ENCODE results near the gene CD44.

Gene CD44

DNA sequence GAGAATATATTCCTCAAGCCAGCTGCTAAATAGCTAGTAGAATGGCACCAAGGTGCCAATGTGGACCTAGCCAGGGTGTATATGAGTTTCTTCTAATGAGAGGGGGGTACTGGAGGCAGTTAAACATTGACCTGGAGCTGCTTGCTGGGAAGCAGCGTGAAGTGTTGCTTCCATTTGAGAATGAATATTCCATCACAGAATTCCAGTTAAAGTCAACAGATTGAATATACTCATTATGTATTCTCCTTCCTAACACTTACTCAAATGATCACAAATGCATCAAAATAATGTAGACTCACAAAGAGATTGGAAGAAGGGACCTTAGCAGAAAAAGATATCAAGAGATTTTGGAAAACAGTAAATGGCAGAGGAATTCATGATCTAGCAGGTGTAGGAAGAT, 102.1 kb downstream of the CD44 start:
- no peak for DNase-seq

DNA sequence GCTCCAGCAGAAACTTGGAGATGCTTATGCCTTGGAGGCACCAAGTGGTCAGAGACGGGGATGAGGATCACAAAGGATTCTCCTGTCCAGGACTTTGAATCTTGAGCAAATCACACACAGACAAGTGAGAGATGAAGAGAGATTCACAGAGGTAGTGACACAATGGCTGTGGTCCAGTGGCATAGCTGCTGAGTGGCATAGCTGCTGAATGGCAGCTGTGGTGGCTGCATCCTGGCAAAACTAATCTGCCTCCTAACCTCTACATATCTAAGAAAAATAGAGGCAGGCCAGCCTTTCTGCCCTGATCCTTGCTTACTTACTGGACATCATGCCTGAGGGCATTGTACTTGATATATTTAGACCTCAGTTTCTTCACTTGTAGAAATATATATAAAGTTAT, 102.6 kb downstream of the CD44 start:
- DNase-seq: no peak

DNA sequence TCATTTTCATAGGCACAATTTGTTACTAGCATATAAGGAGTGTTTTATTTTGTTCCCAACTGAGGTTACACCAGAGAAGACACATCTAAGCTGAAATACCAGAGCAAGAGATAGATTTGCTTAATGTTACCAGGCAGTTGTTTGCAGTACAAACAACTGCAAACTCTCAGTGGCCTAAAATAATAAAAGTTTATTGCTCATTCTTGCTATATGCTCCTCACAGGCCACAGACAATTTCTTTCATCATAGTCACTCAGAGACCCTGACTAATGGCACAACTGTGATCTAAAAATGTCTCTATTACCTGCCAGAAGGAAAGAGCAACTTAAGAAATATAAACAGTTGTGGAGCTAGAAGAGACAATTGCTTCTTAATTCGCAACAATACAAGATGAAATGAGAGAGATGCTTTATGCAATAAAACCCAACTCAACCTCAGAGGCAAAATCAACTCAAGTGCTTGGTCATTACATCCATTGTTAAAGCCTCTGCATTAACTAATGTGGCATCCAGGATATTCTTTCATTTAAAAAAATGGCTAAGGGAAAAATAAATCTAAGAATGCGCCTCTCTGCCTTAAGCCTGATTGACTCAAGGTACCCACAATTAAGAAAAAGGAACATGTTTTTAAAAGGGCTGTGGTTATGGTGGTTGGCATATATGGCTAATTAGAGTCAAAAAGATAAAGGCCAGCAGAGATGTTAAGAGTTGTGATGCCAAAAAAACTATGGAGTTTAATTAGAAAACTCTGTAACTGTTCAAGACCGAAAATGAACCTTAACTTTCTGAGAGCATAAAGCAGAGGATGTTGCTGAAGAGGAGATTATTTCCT, 103.7 kb downstream of the CD44 start:
- no peak for DNase-seq

DNA sequence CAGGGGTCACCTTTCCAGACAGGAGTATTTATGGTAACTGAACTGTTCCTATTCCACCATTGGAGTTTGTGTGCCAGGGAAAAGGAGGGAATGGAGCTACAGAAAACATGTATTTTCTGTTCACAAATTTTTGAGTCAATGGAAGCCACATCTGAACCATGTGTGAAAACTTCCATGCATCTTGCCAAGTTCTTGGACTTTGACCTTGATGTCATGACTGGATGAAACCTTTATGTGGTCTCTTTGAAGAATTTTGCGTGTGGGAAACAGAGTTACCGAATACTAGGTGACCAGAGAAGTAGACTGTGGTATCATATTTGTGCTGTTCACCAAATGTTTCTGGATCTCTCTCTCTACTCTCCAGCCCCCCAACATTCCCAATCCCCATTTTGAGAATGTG, 104.8 kb downstream of the CD44 start:
- no peak for DNase-seq

DNA sequence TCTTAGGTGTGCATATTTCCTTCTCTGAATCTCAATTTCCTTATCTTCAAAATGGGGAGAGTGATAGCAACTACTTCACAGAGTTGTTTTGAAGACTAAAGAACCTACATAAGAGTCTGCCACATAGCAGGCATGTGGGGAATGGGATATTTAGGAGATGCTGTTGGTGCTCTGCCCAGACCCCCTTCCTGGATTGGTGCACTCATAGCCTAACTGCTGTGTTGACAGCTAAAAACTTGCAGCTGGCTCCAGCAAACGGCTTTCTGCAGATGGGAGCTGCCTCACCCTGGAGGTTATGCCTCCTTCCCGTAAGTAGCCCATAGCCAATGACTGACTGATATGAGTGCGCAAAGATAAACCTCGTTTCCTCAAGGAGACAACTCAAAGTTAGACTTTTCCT, 106.1 kb downstream of the CD44 start:
- DNase-seq: no peak

DNA sequence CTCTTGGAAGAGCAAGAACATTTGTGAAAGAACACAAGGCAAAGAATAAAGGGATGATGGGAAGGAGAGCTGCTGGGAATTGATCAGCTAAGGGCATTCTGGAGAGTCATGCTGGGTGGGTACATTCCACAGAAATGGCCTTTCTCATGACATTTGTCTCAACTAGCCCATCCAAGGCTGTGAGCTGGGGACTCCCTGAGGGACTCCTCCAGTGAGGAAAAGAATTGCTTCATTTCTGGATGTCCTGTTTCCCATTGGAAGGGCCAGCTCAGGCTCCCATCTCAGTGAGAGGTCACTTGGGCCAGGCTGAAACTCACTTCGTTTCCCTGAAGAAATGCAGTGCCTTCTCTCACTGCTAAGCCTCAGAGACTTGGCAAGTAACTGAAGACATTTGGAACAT, 106.8 kb downstream of the CD44 start:
- no peak for DNase-seq

DNA sequence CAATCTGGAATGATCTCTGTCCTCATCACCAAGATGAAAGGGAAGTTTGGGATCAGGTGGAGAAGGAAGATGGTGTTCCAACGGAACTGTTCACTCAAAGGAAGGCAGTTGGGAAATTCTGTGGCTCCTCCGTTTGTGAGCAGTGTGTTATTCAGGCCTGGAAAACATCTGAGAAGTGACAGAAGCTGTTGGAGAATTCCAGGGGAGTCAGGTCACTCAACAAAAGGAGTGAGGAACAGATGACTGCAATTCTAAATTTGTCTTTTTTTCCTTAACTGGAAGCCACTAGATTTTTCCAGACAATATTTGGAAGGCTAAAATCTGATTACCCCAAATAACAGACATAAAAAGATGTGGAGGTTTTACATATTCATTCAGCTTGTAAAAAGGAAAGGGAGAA, 107.8 kb downstream of the CD44 start:
- no peak for DNase-seq

DNA sequence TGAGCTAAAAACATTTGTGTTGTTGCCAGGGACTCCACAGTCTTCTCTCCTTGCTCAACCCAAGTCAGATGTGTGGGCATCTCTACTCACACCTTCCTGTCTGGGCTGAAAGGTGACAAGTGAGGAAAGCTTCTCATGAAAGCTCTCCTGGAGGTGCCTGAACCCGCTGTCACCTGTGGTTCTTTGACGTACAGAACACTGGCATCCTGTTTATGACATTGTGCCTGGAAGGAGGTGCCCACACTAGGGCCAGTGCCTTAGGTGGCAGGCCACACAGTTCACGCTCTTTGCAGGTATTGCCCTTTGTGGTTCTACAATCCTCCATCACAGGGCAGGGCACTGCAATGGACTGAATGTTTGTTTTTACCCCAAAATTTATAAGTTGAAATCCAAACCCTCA, 108.5 kb downstream of the CD44 start:
- no peak for DNase-seq

DNA sequence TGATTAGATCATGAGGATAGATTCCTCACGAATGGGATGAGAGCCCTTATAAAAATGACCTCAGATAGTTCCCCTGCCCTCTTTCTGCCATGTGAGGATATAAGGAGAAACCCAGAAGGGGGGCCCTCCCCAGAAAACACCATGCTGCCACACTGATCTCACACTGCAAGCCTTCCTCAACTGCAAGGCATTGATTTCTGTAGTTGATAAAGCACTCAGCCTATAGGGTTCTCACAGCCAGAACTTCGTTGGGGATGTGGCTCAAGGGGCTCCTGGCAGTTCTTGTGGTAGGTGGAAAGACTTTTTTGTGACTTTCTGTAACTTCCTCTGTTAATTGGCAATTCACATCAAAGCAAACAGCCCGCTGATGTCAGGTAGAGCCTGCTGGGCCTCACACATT, 108.9 kb downstream of the CD44 start:
- DNase-seq: no peak

DNA sequence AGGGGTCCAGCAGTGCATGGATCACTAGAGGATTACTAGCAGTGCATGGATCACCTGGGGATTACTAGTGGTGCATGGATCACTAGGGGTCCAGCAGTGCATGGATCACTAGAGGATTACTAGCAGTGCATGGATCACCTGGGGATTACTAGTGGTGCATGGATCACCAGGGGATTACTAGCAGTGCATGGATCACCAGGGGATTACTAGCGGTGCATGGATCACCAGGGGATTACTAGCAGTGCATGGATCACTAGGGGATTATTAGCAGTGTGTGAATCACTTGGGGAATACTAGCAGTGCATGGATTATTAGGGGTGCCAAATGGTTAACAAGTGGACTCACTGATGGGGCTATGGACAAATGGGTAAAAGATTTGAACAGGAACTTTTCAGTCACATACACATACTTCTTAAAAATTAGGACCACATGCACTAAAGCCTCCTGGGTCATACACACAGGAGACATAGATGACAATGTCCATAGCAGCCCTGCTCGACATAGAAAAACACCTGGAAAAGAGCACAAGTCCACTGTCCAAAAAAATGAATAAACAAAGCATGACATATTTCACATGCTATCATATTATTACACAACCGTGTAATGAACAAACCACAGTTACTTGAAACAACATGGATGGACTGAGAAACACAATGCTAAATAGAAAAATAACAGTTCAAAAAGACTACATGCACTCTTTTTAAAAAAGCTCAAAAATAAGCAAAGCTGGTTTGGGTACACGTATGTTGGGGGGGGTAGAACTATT, 109.8 kb downstream of the CD44 start:
- DNase-seq: no peak

DNA sequence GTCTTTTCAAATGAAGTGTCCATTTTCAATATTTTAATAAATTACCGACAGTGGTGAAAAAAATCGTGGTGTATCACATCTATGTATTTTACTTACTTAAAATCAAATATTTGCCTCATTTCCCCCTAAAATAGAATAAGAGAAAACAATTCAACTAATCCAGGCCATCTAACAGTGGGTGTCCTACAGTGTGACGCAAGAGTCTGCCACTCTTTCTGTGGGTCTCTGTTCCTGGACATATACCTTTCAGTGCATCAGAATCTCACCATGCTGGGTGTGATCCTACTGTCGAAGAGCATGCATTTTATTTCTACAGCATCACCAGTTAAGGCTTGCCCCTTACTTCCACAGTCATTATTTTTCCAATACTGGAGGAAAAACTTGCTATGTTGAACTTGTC, 111.2 kb downstream of the CD44 start:
- DNase-seq: no peak

DNA sequence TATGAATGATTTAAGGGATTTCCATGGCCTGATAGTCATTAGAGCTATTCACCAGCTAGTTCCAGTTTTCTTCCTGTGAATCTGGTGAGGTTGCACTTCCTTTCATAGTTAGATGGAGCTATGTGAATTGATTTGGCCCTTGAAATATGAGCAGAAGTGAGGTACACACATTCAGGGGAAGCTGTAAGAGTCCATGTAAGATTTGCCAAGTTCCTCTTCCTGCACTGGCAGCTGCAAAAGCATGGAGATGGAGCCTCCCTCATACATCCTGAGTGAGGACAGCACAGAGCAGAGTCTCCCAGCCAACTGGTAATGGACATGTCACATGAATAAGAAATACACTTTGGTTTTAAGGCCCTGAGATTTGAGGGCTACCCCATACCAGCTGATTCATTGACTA, 111.7 kb downstream of the CD44 start:
- no peak for DNase-seq

DNA sequence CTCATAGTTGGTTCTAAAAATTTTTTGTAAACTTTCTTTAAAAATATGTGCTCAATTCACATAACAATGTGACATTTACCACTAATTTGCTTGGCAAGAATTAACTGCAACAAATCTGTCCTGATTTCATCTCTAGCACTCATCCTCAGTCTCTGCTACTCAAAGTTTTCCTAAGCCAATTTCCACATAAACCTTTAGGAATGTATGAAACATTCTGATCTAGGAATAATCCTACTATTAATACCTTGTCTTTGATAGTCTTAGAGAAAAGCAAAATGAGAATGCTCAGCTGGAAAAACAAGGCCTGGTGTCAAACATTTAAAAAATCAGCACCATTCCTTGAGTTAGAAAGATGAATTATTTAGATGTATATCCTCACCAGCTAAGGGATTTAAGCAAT, 114.3 kb downstream of the CD44 start:
- no peak for DNase-seq

DNA sequence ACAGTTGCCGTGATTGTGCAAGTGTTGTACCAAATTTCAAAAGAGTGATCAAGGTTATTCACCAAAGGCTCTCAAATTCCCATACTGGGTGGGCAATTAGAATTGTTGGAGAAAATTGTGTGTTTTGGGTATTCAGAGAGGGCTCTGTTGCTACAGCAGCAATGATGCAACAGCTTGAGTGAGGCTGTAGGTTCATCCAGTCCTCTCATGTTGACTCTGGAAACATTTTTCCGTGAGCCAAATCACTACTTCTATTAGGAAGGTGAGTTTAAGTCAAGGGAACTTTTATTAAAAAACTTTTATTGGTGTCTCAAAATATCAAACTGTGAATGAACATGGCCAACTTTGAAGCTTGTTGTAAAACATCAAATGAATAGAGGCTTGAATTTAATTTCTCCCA, 116.5 kb downstream of the CD44 start:
- DNase-seq: no peak

DNA sequence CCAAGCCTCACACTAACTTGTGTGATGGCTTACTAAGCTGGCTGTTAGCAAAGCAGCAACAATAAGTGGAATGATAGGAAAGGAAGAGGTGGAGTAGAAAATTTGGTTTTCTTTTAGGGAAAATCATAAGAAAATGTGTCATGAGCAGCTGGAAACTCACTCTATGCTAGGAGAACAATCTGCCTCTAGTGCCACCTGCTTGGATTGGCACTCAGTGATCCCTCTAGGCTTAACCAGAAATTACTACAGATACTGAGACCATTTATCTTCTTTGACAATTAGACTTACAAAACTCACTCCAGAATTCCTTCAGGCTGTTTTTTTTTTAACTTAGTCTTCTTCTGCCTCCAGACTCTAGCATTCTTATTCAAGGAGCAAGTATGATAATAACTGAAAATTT, 117.3 kb downstream of the CD44 start:
- DNase-seq: no peak

DNA sequence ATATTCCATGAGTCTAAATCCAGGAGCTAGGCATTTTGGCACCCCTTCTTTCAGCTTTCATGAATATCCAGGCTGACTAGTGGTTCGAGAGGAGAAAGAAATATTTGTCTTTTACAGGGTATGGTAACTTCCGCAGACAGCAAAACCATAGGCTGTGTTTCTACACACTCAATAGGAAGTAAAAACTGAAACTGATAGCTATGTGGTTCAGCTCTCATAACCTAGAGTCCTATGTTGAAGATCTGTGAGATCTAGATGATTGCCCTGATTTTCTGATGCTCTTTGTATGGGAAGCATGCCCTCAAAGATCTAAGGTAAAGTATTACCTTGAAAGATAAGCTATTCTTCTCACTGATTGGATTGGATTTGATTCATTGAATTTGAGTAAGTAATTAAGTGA, 118.3 kb downstream of the CD44 start:
- no peak for DNase-seq

DNA sequence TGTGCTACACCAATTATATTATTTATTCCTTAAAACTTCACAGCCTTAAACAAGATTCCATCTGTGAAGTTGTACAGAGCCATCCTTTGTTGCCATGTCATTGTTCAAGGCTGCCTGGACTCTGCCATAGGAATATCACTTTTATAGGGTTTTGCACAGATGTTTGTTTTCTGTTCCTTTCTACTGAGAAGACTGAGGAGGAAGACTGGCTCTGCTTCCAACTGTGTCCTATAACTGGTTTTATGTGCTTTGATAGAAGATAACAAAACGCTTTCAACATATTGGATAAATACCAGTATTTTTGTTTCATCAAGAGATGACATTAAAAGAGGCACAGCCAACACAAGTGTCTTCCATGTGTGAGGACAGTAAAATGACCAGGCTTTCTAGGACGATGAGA, 120.6 kb downstream of the CD44 start:
- no peak for DNase-seq

DNA sequence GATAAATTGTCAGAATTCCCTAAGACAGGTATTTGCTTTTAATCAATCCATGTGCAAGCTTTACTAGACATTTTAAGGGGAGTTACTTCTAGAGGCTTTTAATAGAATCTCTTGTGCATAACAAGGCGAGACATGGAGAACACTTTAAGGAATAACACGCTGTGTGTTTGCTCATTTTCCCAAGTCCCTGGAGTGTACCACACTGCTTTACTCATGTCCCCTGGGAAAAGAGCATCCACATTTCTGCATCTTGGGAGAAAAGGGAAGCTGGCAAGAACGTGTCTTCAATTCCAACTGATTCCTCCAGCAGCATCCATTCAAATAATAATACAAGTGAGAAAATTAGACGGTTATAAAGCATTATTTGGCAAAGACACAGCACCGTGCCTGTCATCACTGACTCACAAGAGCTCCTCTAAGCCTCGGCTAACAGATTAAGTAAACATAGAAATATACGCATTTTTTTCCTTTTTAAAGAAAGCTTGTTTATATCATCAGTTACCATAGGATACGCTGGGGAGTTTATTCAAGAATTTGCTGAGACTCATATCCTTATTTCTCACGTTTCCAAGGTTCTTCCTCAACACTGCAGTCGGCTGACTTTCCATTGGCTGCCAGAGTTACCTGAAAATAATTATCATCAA, 121.5 kb downstream of the CD44 start:
- peak; percentile 78 for DNase-seq

DNA sequence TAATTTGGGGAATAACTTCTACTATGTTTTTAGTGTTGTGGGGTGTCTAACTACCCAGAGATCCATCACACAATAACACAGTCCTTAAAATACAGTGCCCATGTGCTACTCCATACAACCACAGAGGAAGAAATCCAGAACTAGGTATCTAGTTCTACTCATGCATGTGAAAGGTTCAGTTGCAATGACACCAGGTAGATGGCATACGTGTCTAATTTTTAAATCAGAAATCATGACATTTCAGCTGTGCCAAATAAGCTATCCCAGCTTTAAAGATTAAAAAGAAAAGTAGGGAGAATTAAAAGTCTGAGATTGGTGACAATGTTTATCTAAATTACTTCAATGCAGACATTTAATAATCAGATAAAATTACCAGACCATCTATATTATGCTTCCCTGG, 122.2 kb downstream of the CD44 start:
- peak; percentile 26 for DNase-seq

DNA sequence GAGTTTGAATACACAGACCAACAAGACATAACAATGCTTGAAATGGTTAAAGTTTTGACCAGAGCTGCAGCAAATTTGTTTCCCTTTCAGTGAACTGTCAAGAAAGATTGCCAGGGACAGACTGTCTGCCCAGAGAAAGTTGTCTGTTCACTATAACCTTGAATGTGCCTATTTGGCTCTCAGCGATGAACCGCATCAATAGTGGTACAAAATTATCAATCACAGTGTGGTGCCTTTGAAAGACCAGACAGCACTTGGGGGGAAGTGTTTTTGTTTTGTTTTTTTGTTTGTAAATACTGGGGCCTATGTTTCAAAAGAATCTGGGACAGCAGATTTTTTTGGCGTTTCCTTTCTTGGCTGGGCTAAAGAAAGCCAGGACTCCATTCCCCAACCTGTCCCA, 123.1 kb downstream of the CD44 start:
- no peak for DNase-seq

DNA sequence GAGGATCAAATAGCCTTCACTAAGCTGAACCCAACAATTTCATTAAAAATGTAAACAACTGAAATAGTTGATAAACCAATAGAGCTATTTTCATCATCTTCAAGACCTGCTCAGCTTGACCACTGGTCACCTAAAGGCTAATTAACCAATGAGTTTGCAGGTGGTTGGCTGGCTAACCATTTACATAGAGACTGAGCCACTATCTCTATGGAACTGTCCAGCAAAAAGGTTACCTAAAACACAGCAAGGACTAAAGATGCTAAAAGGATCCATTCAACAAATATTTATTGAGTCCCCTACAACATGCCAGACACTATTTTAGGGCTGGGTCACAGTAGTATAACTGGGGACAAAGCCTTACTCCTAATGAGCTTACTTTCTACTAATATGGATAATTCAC, 123.8 kb downstream of the CD44 start:
- DNase-seq: no peak

DNA sequence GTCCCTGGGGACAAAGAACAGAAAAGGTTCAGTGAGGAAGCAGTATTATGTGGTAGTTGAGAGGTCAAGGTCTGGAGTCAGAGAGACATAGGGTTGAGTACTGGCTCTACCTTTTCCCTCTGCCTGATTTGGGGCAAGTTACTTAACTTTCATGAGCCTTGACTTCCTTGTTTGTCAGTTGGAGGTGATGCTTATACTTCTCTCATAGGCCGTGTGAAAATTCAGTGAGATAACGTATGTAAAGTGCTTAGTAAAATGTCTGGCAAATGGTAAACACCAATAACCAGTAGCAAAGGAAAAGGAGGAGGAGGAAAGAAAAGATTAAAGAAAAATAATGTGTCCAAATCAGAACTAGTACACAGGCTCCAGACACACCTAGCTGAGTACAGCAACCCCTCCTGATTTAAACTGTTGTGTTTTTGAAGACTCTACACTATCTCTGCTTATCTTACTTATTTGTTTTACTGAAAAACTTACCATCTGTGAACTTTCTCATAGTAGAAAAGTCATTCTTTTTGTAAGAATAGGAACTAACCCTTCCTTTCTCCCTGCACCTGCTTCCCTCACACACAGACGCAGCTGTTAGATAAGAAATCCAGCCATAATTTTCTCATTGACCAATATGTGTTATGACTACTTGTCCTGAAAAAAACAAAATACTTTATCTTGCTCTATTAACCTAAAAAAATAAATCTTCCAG, 126.9 kb downstream of the CD44 start:
- no peak for DNase-seq

DNA sequence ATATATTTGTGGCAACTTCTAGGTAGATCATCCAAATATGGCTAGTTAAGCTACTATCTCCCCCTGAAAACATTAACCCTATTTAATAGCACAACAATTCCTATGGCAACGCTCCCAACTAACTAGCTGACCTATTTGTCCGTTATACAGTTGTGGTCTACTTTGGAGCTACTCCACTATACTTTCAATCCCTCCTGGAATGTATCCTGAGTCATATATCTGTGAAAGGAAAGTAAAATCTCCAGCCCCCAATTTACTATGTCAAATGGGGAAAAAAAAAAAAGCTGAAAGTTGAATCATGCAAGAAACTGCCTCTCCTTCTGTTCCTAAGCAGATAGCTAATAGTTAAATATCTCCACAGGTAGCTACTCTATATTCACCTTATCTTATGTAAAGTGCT, 128.5 kb downstream of the CD44 start:
- DNase-seq: no peak

DNA sequence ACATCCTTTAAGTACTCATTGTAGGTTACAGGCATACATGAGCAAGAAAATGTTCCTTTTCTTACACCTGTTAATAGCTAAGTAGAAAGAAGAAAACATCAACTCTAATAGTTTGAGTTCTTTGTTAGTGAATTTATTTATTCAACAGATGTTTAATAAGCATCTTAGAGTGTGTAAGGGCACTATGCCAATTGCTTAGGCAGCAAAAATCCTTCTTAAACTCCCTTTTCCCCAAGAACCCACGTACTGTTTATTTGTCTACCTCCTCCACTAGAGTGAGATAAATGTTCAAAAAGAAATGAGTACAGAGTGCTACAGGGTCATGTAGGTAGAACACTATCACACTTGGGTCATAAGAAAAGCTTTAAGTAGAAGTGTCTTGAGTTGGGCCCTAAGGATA, 131.4 kb downstream of the CD44 start:
- no peak for DNase-seq

Data from DMS53 (cell line).